K562 (cell line): ENCODE measurements around the gene SPDYE17.
"Not testable (repeated sequence)": the region's sequence is repeated elsewhere in the genome, so short reads cannot be mapped to it uniquely, and the experiment has no call there.

ENCODE experiments used
- DPF2 ChIP-seq: fragments of 450-650 bp; IDR thresholded peaks from 2 replicates; pipeline ENCODE4 v1.6.1; 2016
- MAFF ChIP-seq: IDR thresholded peaks from 2 replicates; pipeline ENCODE4 v1.6.1; 2012; ENCODE audit warnings: low read length, improper control_type of control experiment
- NCOR1 ChIP-seq: fragments of 450-650 bp; IDR thresholded peaks from 2 replicates; pipeline ENCODE4 v1.6.1; 2016; ENCODE audit warnings: mild to moderate bottlenecking, moderate library complexity
- SETDB1 ChIP-seq: IDR thresholded peaks from one replicate; pipeline ENCODE4 v1.6.1; 2012; ENCODE audit warnings: low read length, control low read depth, inconsistent platforms
- SP1 ChIP-seq: sonication (generic); formaldehyde crosslinking; IDR thresholded peaks from 2 replicates; pipeline ENCODE4 v1.8.1; 2022; ENCODE audit warnings: mild to moderate bottlenecking, missing genetic modification reagents
- ZFX ChIP-seq: sonication (generic); formaldehyde crosslinking; IDR thresholded peaks from 2 replicates; pipeline ENCODE4 v1.8.0; 2022; ENCODE audit warnings: mild to moderate bottlenecking, missing genetic modification reagents, moderate library complexity

GRCh38 chr7:77071108-77071507 is 38.9 kb upstream of the SPDYE17 start:
- TF ChIP-seq SETDB1; SP1 (CRISPR knock-in tag); DPF2; MAFF; ZFX (CRISPR knock-in tag); NCOR1: not testable (repeated sequence)
